ENCODE data around the gene SETD7.
"Not testable (repeated sequence)": the region's sequence is repeated elsewhere in the genome, so short reads cannot be mapped to it uniquely, and the experiment has no call there.

GRCh38 chr4:139447078-139447477 is 108.9 kb downstream of the SETD7 start:
- TF ChIP-seq CTCF, EZH2, EZH2phosphoT487 (IDR thresholded peaks at IDR 0.05): not testable (repeated sequence)

Data from neural progenitor cell (in vitro differentiated cells).